ENCODE measurements around the gene ATG7.

GRCh38 chr3:11522953-11523571 lies 250.9 kb downstream of the ATG7 start:
- no peak for TF ChIP-seq POLR2AphosphoS5 (IDR thresholded peaks at IDR 0.05; ENCODE audit: low read depth, low read length)
- TF ChIP-seq, protein P1, sequence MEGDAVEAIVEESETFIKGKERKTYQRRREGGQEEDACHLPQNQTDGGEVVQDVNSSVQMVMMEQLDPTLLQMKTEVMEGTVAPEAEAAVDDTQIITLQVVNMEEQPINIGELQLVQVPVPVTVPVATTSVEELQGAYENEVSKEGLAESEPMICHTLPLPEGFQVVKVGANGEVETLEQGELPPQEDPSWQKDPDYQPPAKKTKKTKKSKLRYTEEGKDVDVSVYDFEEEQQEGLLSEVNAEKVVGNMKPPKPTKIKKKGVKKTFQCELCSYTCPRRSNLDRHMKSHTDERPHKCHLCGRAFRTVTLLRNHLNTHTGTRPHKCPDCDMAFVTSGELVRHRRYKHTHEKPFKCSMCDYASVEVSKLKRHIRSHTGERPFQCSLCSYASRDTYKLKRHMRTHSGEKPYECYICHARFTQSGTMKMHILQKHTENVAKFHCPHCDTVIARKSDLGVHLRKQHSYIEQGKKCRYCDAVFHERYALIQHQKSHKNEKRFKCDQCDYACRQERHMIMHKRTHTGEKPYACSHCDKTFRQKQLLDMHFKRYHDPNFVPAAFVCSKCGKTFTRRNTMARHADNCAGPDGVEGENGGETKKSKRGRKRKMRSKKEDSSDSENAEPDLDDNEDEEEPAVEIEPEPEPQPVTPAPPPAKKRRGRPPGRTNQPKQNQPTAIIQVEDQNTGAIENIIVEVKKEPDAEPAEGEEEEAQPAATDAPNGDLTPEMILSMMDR (IDR thresholded peaks at IDR 0.05): no peak
